ENCODE data around the gene RPL41. TPM values are rescaled to one million over a fixed set of nuclear protein-coding genes. Genes with fewer than 3 reads are reported as not detected.

The RPL41 gene
- total RNA-seq, 6 experiments from 2014 or later, result 516 to 1,547 (median 1,257) TPM

- Histone ChIP-seq H3K27me3 (no peaks in the 10 kb centered on the region), H3K27ac (no peak overlapping the region), H3K4me3 (no peak overlapping the region), H3K9me3 (no peaks in the 10 kb centered on the region), H3K4me1 (peaks cover 0 to 27% (median 11%) of the 10 kb centered on the region in 4 donors), H3K36me3 (peaks cover 0 to 49% (median 28%) of the 10 kb centered on the region in 4 donors)
- DNase-seq (no peak), ATAC-seq (no peak)
- WGBS (ENCODE audit: insufficient coverage, low coverage, low lambda C conversion rate, missing lambda C conversion rate), result 50% methylated on average over 2 of the region's 4 CpGs
- intact Hi-C loops (cut with DNase I), result loop anchor here in 1 of 2 donors (5.0 kb wide), 1 partner anchor 56 kb away; the partner anchor contains the start of gene SMARCC2
- no peak for TF ChIP-seq POLR2A (IDR thresholded peaks at IDR 0.05)
- no peak for TF ChIP-seq CTCF (IDR thresholded peaks at IDR 0.05)
Measured at GRCh38 chr12:56130876-56131275, 14.4 kb downstream of the RPL41 start.

DNA sequence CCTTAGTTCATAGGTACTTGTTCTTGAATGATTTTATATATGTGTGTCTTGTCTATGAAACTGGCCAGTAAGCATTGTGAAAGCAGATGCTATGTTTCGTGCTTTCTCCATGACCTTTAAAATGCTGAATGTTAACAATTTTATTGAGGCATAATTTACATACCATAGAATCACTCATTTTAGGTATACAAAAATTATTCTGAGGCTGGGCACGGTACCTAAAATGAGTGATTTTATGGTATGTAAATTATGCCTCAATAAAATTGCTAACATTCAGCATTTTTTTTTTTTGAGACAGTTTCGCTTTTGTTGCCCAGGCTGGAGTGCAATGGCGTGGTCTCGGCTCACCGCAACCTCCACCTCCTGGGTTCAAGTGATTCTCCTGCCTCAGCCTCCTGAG lies 18.5 kb downstream of the RPL41 start:
- no peak for ATAC-seq
- Histone ChIP-seq H3K4me1 (peaks cover 0 to 4% (median 0%) of the 10 kb centered on the region in 4 donors), H3K4me3 (no peak overlapping the region), H3K9me3 (no peaks in the 10 kb centered on the region), H3K36me3 (peaks cover 0 to 88% (median 47%) of the 10 kb centered on the region in 4 donors), H3K27me3 (no peaks in the 10 kb centered on the region), H3K27ac (no peak overlapping the region)
- TF ChIP-seq CTCF (IDR thresholded peaks at IDR 0.05), result no peak
- TF ChIP-seq POLR2A (IDR thresholded peaks at IDR 0.05), result no peak
- intact Hi-C loops (cut with DNase I), result loop anchor here in 1 of 2 donors (5.0 kb wide), 1 partner anchor 52 kb away; the partner anchor contains the start of gene SMARCC2
- DNase-seq, result no peak
- WGBS (ENCODE audit: insufficient coverage, low coverage, low lambda C conversion rate, missing lambda C conversion rate), result 93% methylated on average over 6 of the region's 6 CpGs

- intact Hi-C loops (cut with DNase I), result no loop called here
- Histone ChIP-seq H3K4me1 (no peaks in the 10 kb centered on the region), H3K36me3 (peaks cover 4 to 91% (median 41%) of the 10 kb centered on the region in 4 donors), H3K9me3 (no peaks in the 10 kb centered on the region), H3K4me3 (no peak overlapping the region), H3K27ac (no peak overlapping the region), H3K27me3 (no peaks in the 10 kb centered on the region)
- TF ChIP-seq POLR2A (IDR thresholded peaks at IDR 0.05) (no peak), CTCF (IDR thresholded peaks at IDR 0.05) (no peak)
- WGBS (ENCODE audit: insufficient coverage, low coverage, low lambda C conversion rate, missing lambda C conversion rate), result 95% methylated on average over 10 of the region's 14 CpGs
- no peak for DNase-seq
- no peak for ATAC-seq
Measured at GRCh38 chr12:56137853-56138571, 21.6 kb downstream of the RPL41 start.

GRCh38 chr12:56141946-56142784 lies 25.7 kb downstream of the RPL41 start:
- ATAC-seq, result peak in 1 of 4 donors; percentile 24
- no peak overlapping the region for H3K27ac ChIP-seq

More at GRCh38 chr12:56141946-56142784, 25.7 kb downstream of the RPL41 start:
- H3K4me1 ChIP-seq, result no peaks in the 10 kb centered on the region
- intact Hi-C loops (cut with DNase I), result no loop called here
- H3K36me3 ChIP-seq, result peaks cover 4 to 80% (median 31%) of the 10 kb centered on the region in 4 donors
- H3K4me3 ChIP-seq, result no peak overlapping the region
- DNase-seq, result no peak
- 67% methylated on average over 10 of the region's 19 CpGs for WGBS (ENCODE audit: insufficient coverage, low coverage, low lambda C conversion rate, missing lambda C conversion rate)
- no peaks in the 10 kb centered on the region for H3K9me3 ChIP-seq
- H3K27me3 ChIP-seq, result no peaks in the 10 kb centered on the region
- TF ChIP-seq POLR2A (IDR thresholded peaks at IDR 0.05) (no peak), CTCF (IDR thresholded peaks at IDR 0.05) (no peak)

Data from right lobe of liver (tissue), 6 donors.